CD4-positive, alpha-beta T cell treated with Interleukin-21 for 1 hour (primary cell): ENCODE results near the gene CACNA1S.

Experiments used
- DNase-seq: peaks from one replicate; pipeline ENCODE4 v3.0.0-alpha.2; 2020

CACNA1S gene

GRCh38 chr1:201112173-201112731 is at the start of gene CACNA1S:
Gene CACNA1S, minus strand, starts transcription at chr1:201112426. Its CDS starts 87 bp downstream, at chr1:201112339.
- no peak for DNase-seq

GRCh38 chr1:201157949-201158348 is 45.7 kb upstream of the CACNA1S start:
- no peak for DNase-seq

GRCh38 chr1:201156819-201157218 is 44.6 kb upstream of the CACNA1S start:
- DNase-seq, result no peak

GRCh38 chr1:201156346-201156745 is 44.1 kb upstream of the CACNA1S start:
- DNase-seq, result no peak

GRCh38 chr1:201155354-201155753 is 43.1 kb upstream of the CACNA1S start:
- DNase-seq, result no peak

- peak; percentile 97 for DNase-seq
These were observed 42.4 kb upstream of the CACNA1S start, which contains the start of gene TMEM9 for GRCh38 chr1:201154389-201155165. Gene TMEM9, minus strand, starts transcription at chr1:201154474. Its CDS starts 551 bp downstream, at chr1:201153923.

- no peak for DNase-seq
These were observed 41.5 kb upstream of the CACNA1S start for GRCh38 chr1:201153474-201154388.

- DNase-seq, result peak; percentile 33
These were observed 37.2 kb upstream of the CACNA1S start for GRCh38 chr1:201149400-201149799.

GRCh38 chr1:201147396-201148015 is 35.3 kb upstream of the CACNA1S start:
- DNase-seq, result no peak

GRCh38 chr1:201146626-201147390 is 34.6 kb upstream of the CACNA1S start:
- no peak for DNase-seq

- DNase-seq, result no peak
These were observed 33.6 kb upstream of the CACNA1S start for GRCh38 chr1:201145816-201146215.

- DNase-seq, result no peak
These were observed 32.9 kb upstream of the CACNA1S start for GRCh38 chr1:201145132-201145531.

GRCh38 chr1:201144701-201145100 is 32.5 kb upstream of the CACNA1S start:
- no peak for DNase-seq

- DNase-seq, result no peak
These were observed 31.8 kb upstream of the CACNA1S start for GRCh38 chr1:201143726-201144635.

- DNase-seq, result no peak
These were observed 30.9 kb upstream of the CACNA1S start for GRCh38 chr1:201142849-201143725.

- DNase-seq, result no peak
These were observed 30.0 kb upstream of the CACNA1S start for GRCh38 chr1:201142011-201142848.

- no peak for DNase-seq
These were observed 29.2 kb upstream of the CACNA1S start for GRCh38 chr1:201141418-201141817.

GRCh38 chr1:201140941-201141260 is 28.7 kb upstream of the CACNA1S start:
- no peak for DNase-seq
